PFSK-1 (cell line): ENCODE data around the gene SUV39H2.

Experiments used
- POLR2AphosphoS5 ChIP-seq: IDR thresholded peaks from 2 replicates; pipeline ENCODE4 v1.6.1; 2012; ENCODE audit warnings: low read depth, mild to moderate bottlenecking, control low read depth, low read length, moderate library complexity
- TAF1 ChIP-seq: IDR thresholded peaks from 2 replicates; pipeline ENCODE4 v1.6.1; 2012; ENCODE audit warnings: low read length, control low read depth, borderline replicate concordance; ENCODE audit not compliant: insufficient read depth

- TF ChIP-seq TAF1, result no peak
- no peak for TF ChIP-seq POLR2AphosphoS5
Measured at GRCh38 chr10:14936584-14936983, 57.9 kb downstream of the SUV39H2 start.
